ENCODE data around the gene TRPM5. TPM values are rescaled to one million over a fixed set of nuclear protein-coding genes. Genes with fewer than 3 reads are reported as not detected.

The TRPM5 gene
- total and polyA plus RNA-seq, 8 donors, result 0.15 to 11.6 (median 0.45) TPM; not detected in 1

DNA sequence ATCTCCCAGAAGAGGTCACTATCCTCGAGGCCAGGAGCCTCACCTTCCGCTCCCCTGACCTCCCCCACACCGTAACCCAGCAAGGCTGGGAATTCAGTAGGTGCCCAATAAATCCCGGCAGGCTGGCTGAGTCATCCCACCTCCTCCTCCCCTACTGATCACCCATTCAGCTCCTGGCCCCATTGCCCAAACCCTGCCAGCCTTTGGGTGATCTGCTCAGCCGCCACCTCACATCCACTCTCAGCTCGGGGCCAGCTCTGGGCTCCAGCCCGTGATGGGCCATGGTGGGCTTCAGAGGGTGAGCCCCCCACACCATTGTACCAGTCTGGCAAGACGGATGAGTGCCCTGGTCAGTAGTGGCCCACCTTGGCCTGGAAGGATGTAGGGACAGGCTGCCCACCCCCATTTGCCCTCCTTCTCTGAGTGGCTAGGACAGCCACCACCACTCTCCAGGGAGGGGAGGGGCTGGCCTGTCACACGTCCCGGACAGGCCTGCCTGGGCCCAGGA is 8.2 kb downstream of the TRPM5 start:
- DNase-seq, result no peak
- H3K27me3 ChIP-seq, result peaks cover 0 to 28% (median 0%) of the 10 kb centered on the region in 3 donors
- H3K4me1 ChIP-seq, result no peaks in the 10 kb centered on the region
- no peaks in the 10 kb centered on the region for H3K36me3 ChIP-seq
- TF ChIP-seq POLR2AphosphoS5 (IDR thresholded peaks at IDR 0.05) (no peak), POLR2A (IDR thresholded peaks at IDR 0.05) (no peak), EP300 (IDR thresholded peaks at IDR 0.05) (no peak)
- TF ChIP-seq, protein P1, sequence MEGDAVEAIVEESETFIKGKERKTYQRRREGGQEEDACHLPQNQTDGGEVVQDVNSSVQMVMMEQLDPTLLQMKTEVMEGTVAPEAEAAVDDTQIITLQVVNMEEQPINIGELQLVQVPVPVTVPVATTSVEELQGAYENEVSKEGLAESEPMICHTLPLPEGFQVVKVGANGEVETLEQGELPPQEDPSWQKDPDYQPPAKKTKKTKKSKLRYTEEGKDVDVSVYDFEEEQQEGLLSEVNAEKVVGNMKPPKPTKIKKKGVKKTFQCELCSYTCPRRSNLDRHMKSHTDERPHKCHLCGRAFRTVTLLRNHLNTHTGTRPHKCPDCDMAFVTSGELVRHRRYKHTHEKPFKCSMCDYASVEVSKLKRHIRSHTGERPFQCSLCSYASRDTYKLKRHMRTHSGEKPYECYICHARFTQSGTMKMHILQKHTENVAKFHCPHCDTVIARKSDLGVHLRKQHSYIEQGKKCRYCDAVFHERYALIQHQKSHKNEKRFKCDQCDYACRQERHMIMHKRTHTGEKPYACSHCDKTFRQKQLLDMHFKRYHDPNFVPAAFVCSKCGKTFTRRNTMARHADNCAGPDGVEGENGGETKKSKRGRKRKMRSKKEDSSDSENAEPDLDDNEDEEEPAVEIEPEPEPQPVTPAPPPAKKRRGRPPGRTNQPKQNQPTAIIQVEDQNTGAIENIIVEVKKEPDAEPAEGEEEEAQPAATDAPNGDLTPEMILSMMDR (IDR thresholded peaks at IDR 0.05), result no peak
- intact Hi-C loops (cut with DNase I; ENCODE audit: low total_unique reads), result no loop called here
- no peak overlapping the region for H3K27ac ChIP-seq
- H3K9me3 ChIP-seq, result no peaks in the 10 kb centered on the region
- WGBS, 5 donors, result 71 to 86% (median 79%) methylated on average over 8 to 10 of the region's 10 CpGs
- no peak overlapping the region for H3K4me3 ChIP-seq

DNA sequence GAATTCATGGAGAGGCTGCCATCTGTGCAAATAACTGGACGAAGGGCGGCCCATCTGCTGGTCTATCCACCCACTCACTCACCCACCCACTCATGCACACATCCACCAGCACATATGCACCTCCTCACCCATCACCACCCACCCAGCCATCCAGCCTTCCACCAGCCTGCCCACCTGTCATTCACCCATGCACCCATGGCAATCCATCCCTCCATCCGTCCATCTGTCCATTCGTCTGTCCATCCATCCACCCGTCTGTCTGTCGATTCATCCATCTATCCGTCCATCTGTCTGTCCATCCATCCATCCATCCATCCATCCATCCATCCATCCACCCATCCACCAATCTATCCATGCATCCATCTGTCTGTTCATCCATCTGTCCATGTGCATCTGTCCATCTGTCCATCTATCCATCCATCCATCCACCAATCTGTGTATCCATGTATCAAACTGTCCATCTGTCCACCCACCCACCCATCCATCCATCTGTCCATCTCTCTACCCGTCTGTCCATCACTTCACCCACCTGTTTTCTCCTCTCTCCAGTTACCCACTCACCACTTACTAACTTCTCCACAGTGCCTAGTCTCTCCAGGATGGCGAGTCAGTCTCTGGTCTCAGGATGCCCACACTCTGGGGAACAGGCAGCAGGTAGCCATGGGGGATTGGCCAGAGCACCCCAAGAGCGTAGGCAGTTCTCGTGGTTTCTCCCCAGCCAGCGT is 8.9 kb downstream of the TRPM5 start:
- Histone ChIP-seq H3K27me3 (peaks cover 0 to 22% (median 0%) of the 10 kb centered on the region in 3 donors), H3K4me3 (no peak overlapping the region), H3K9me3 (no peaks in the 10 kb centered on the region), H3K36me3 (no peaks in the 10 kb centered on the region), H3K4me1 (no peaks in the 10 kb centered on the region), H3K27ac (no peak overlapping the region)
- no peak for DNase-seq
- intact Hi-C loops (cut with DNase I; ENCODE audit: low total_unique reads), result no loop called here
- no peak for TF ChIP-seq EP300 (IDR thresholded peaks at IDR 0.05)
- TF ChIP-seq, protein P1 (IDR thresholded peaks at IDR 0.05), result no peak
- no peak for TF ChIP-seq POLR2A (IDR thresholded peaks at IDR 0.05)
- no peak for TF ChIP-seq POLR2AphosphoS5 (IDR thresholded peaks at IDR 0.05)
- WGBS, 5 donors, result 88 to 94% (median 90%) methylated on average over 12 of the region's 12 CpGs

DNA sequence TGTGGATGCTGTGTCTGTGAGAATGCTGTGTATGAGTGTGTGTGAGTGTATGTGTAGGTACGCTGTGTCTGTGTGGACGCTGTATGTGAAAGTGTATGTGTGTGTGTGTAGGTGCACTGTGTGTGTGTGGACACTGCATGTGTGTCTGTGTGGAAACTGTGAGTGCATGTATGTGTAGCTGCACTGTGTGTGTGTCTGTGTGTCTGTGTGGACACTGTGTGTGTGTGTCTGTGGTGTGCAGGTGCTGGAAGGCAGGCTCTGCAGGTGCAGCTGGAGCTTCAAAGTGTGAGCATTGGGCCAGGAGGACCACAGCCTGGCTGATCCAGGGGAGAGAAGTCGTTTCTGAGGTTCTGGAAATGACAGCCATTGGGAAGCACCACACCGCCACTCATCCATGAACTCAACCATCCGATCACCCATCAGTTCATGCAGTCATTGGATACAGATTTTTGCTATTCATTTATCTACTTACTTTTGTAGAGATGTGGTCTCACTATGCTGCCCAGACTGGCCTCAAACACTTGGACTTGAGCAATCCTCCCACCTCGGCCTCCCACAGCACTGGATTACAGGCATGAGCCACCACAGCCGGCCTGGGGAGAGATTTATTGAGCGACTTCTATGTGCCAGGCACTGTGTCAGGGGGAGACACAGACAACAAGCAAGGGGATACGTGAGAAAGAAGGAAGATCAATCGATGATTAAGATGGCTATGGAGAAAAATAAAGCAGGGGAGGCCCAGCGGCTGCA is 9.6 kb downstream of the TRPM5 start:
- intact Hi-C loops (cut with DNase I; ENCODE audit: low total_unique reads), result loop anchor here (5.0 kb wide), 1 partner anchor 93 kb away; no protein-coding TSS in a partner anchor
- no peaks in the 10 kb centered on the region for H3K9me3 ChIP-seq
- 84 to 87% (median 86%) methylated on average over 11 of the region's 11 CpGs for WGBS, 5 donors
- no peaks in the 10 kb centered on the region for H3K4me1 ChIP-seq
- H3K27ac ChIP-seq, result no peak overlapping the region
- no peaks in the 10 kb centered on the region for H3K36me3 ChIP-seq
- H3K4me3 ChIP-seq, result no peak overlapping the region
- no peak for DNase-seq
- H3K27me3 ChIP-seq, result peaks cover 0 to 17% (median 0%) of the 10 kb centered on the region in 3 donors
- TF ChIP-seq POLR2A (IDR thresholded peaks at IDR 0.05), result no peak
- no peak for TF ChIP-seq POLR2AphosphoS5 (IDR thresholded peaks at IDR 0.05)
- TF ChIP-seq EP300 (IDR thresholded peaks at IDR 0.05), result no peak
- TF ChIP-seq, protein P1 (IDR thresholded peaks at IDR 0.05), result no peak

DNA sequence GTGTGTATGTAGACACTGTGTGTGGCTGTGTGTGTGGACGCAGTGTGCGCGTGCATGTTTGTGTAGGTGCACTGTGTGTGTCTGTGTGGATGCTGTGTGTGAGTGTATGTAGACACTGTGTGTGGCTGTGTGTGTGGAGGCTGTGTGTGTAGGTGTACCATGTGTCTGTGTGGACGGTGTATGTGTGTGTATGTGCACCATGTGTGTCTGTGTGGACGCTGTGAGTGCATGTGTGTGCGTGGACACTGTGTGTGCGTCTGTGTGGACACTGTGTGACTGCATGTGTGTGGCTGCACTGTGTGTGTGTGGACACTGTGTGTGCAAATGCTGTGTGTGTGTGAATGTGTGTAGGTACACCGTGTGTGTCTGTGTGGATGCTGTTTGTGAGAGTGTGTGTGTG is 10.3 kb downstream of the TRPM5 start:
- 83 to 100% (median 95%) methylated on average over 8 of the region's 8 CpGs for WGBS, 5 donors
- H3K36me3 ChIP-seq, result no peaks in the 10 kb centered on the region
- H3K9me3 ChIP-seq, result no peaks in the 10 kb centered on the region
- no peak for DNase-seq
- H3K4me1 ChIP-seq, result no peaks in the 10 kb centered on the region
- no peak overlapping the region for H3K27ac ChIP-seq
- intact Hi-C loops (cut with DNase I; ENCODE audit: low total_unique reads), result loop anchor here (5.0 kb wide), 1 partner anchor 93 kb away; no protein-coding TSS in a partner anchor
- no peak for TF ChIP-seq EP300 (IDR thresholded peaks at IDR 0.05)
- TF ChIP-seq POLR2AphosphoS5 (IDR thresholded peaks at IDR 0.05), result no peak
- no peak for TF ChIP-seq POLR2A (IDR thresholded peaks at IDR 0.05)
- TF ChIP-seq, protein P1 (IDR thresholded peaks at IDR 0.05), result no peak
- no peak overlapping the region for H3K4me3 ChIP-seq
- peaks cover 0 to 17% (median 0%) of the 10 kb centered on the region in 3 donors for H3K27me3 ChIP-seq

All from stomach (tissue), 9 donors.